ENCODE measurements around the gene RTL1. TPM values are rescaled to one million over a fixed set of nuclear protein-coding genes. Genes with fewer than 3 reads are reported as not detected.

Gene RTL1
- total RNA-seq, 4 donors from 2014 or later = not detected

DNA sequence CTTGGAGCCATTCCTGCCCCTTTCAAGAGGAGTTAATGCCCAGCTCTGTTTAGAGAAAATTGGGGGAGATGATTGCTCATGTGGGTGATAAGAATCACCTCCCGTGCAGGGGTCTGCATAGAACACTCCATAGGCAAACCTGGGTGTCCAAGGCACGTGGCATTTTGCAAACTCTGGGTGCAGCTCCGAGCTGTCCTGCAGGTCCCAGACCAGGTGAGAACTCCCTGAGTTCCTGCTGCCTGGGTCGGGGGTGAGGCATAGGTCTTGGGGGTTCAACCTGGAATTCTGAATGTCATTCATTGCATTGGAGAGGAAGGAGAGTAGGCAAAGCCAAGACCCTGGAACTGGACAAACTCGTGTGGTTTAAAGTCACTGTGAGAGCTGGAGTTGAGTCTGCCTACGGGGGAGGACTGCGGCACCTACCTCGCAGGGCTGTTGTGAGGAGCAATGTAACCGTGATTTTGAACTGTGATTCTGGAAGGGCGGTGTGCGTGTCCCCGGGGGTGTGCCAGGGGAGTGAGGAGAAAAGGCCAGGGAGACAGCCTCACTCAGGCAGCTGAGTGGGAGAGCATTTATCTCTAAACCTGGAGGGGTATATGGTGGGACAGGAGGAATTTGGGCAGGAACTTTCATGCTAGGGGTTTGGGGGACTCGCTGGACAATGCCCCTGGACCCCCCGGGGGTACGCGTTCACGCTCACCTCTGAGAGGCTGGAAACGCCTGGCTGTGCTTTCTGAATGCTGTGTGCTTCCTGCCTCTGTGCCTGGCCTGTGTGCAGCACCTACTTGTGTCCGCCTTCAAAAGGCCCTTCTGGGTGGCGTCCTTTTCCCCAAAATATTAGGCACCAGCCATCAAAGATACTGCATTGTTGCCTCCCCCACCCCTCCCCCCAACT is 47.2 kb downstream of the RTL1 start:
- no peaks in the 10 kb centered on the region for H3K27me3 ChIP-seq
- 89% methylated on average over 20 of the region's 20 CpGs; no CpG with 5 or more reads in 1 of the 2 donors for WGBS, 2 donors (ENCODE audit: low coverage in 1 of 2)
- no peaks in the 10 kb centered on the region for H3K9me3 ChIP-seq
- no peak overlapping the region for H3K27ac ChIP-seq
- in situ Hi-C loops (cut with MboI; ENCODE audit: low pct_ligation_motif_present in 1 of 4, low pct_unique_long_range_greater_than_20kb in 1 of 4, low sequenced_read_pairs in 3 of 4) (loop anchor here in 1 of 4 donors (10.0 to 25.0 kb wide), 2 partner anchors 381 to 778 kb away; no protein-coding TSS in a partner anchor), intact Hi-C loops (cut with DNase I; ENCODE audit: low total_unique reads) (loop anchor here (10.0 kb wide), 1 partner anchor 378 kb away; no protein-coding TSS in a partner anchor)
- H3K4me1 ChIP-seq = no peaks in the 10 kb centered on the region
- no peak overlapping the region for H3K4me3 ChIP-seq
- no peak for TF ChIP-seq POLR2AphosphoS5 (IDR thresholded peaks at IDR 0.05)
- TF ChIP-seq POLR2A (IDR thresholded peaks at IDR 0.05) = no peak
- no peak for TF ChIP-seq CTCF (IDR thresholded peaks at IDR 0.05)
- no peak for TF ChIP-seq EP300 (IDR thresholded peaks at IDR 0.05; ENCODE audit: low read depth)
- no peaks in the 10 kb centered on the region for H3K36me3 ChIP-seq
- no peak for DNase-seq

DNA sequence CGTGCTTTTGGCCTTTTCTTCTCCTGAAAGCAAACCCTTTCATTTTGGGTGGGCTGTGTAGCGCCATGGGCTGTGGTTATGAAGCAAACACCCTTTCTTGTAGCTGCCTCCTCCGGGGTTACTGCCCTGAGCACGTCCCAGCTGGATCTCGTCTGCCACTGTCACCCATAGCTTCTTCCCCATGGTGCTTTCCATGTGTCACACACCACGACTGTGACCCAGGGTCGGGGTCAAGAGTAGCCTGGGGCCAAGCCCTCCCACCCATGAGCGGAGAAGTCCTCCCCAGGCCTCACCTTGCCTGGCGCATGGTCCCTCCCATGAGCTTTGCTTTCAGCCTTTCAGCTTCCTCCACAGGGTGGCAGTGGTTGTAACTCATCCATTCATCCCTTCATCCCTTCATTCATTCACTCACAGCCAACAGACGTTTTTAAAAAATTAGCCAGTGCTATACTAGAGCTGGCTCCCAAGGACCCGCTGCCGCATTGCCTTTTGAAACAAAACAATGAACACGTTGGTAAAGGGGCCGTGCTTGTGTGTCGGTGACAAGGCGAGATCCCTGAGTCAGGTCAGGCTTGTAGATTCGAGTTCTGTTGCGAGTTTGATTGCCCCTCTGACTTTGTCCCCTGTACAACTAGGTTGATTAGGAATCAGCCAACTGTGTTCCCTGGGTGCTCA is 48.1 kb downstream of the RTL1 start:
- TF ChIP-seq POLR2AphosphoS5 (IDR thresholded peaks at IDR 0.05) (no peak), EP300 (IDR thresholded peaks at IDR 0.05; ENCODE audit: low read depth) (no peak), POLR2A (IDR thresholded peaks at IDR 0.05) (no peak), CTCF (IDR thresholded peaks at IDR 0.05) (no peak)
- WGBS, 2 donors (ENCODE audit: low coverage in 1 of 2) = 83 to 95% methylated on average over 7 to 18 of the region's 18 CpGs
- H3K4me3 ChIP-seq = no peak overlapping the region
- no peak for DNase-seq
- no peaks in the 10 kb centered on the region for H3K9me3 ChIP-seq
- no peaks in the 10 kb centered on the region for H3K27me3 ChIP-seq
- in situ Hi-C loops (cut with MboI; ENCODE audit: low pct_ligation_motif_present in 1 of 4, low pct_unique_long_range_greater_than_20kb in 1 of 4, low sequenced_read_pairs in 3 of 4) = loop anchor here in 1 of 4 donors (10.0 to 25.0 kb wide), 2 partner anchors 382 to 779 kb away; no protein-coding TSS in a partner anchor
- no peaks in the 10 kb centered on the region for H3K36me3 ChIP-seq
- no peak overlapping the region for H3K27ac ChIP-seq
- intact Hi-C loops (cut with DNase I; ENCODE audit: low total_unique reads) = loop anchor here (10.0 kb wide), 1 partner anchor 379 kb away; no protein-coding TSS in a partner anchor
- H3K4me1 ChIP-seq = no peaks in the 10 kb centered on the region

- intact Hi-C loops (cut with DNase I; ENCODE audit: low total_unique reads) (loop anchor here (5.0 to 10.0 kb wide), 2 partner anchors 380 to 773 kb away; no protein-coding TSS in a partner anchor), in situ Hi-C loops (cut with MboI; ENCODE audit: low pct_ligation_motif_present in 1 of 4, low pct_unique_long_range_greater_than_20kb in 1 of 4, low sequenced_read_pairs in 3 of 4) (loop anchor here in 1 of 4 donors (10.0 to 25.0 kb wide), 2 partner anchors 383 to 780 kb away; no protein-coding TSS in a partner anchor)
- DNase-seq = no peak
Observed at GRCh38 chr14:100854435-100854834, 49.1 kb downstream of the RTL1 start.

More at GRCh38 chr14:100854435-100854834, 49.1 kb downstream of the RTL1 start:
- Histone ChIP-seq H3K9me3 (no peaks in the 10 kb centered on the region), H3K36me3 (no peaks in the 10 kb centered on the region), H3K27ac (no peak overlapping the region), H3K4me3 (no peak overlapping the region), H3K4me1 (peaks cover 0 to 3% (median 0%) of the 10 kb centered on the region in 4 donors), H3K27me3 (no peaks in the 10 kb centered on the region)
- 89 to 90% methylated on average over 2 to 5 of the region's 5 CpGs for WGBS, 2 donors (ENCODE audit: low coverage in 1 of 2)
- TF ChIP-seq EP300 (IDR thresholded peaks at IDR 0.05; ENCODE audit: low read depth) (no peak), CTCF (IDR thresholded peaks at IDR 0.05) (no peak)

Measured in transverse colon (tissue), 4 donors.